ENCODE results near the gene APBB2. TPM values are rescaled to one million over a fixed set of nuclear protein-coding genes. Genes with fewer than 3 reads are reported as not detected.

APBB2 gene
- total RNA-seq, 1 experiment from 2014 or later, result 80.7 TPM

GRCh38 chr4:40934676-40935075 is 279.7 kb downstream of the APBB2 start:
- intact Hi-C loops (cut with micrococcal nuclease; ENCODE audit: unreplicated experiment), result no loop called here
- Mint-ChIP-seq H3K9me3 (ENCODE audit: unreplicated experiment) (no peaks in the 10 kb centered on the region), H3K27me3 (ENCODE audit: insufficient read depth, unreplicated experiment) (no peaks in the 10 kb centered on the region), H3K27ac (ENCODE audit: unreplicated experiment) (no peak overlapping the region), H3K36me3 (ENCODE audit: insufficient read depth, unreplicated experiment) (peaks cover 82% of the 10 kb centered on the region), H3K4me3 (ENCODE audit: unreplicated experiment) (no peak overlapping the region), H3K4me1 (ENCODE audit: low read depth, unreplicated experiment) (peaks cover 12% of the 10 kb centered on the region)
- Histone ChIP-seq H3K4me3 (ENCODE audit: low read depth, low read length) (no peak overlapping the region), H3K27me3 (replicated peaks; ENCODE audit: control insufficient read depth, insufficient read depth, low read length) (no peaks in the 10 kb centered on the region), H3K4me1 (peaks cover 8% of the 10 kb centered on the region), H3K9me3 (no peaks in the 10 kb centered on the region), H3K36me3 (ENCODE audit: control insufficient read depth, insufficient read depth, low read length) (no peaks in the 10 kb centered on the region; the same call in 1 of the 2 replicates)
- ChIA-PET CTCF (no interaction called here), POLR2A (no interaction called here)
- DNase-seq, result no peak
- no TSS peak for BruUV-seq (replicated peaks)
- TF ChIP-seq CTCF (IDR thresholded peaks at IDR 0.05; ENCODE audit: insufficient read depth in 1 of 2, low read depth in 1 of 2, low read length in 1 of 2, severe bottlenecking in 1 of 2, unreplicated experiment in 1 of 2), result no peak

GRCh38 chr4:40933272-40934053 is 280.9 kb downstream of the APBB2 start:
- no peaks in the 10 kb centered on the region for H3K9me3 Mint-ChIP-seq (ENCODE audit: unreplicated experiment)
- intact Hi-C loops (cut with micrococcal nuclease; ENCODE audit: unreplicated experiment), result no loop called here
- peaks cover 8% of the 10 kb centered on the region for H3K4me1 ChIP-seq
- H3K27me3 ChIP-seq (replicated peaks; ENCODE audit: control insufficient read depth, insufficient read depth, low read length), result no peaks in the 10 kb centered on the region
- H3K27ac Mint-ChIP-seq (ENCODE audit: unreplicated experiment), result no peak overlapping the region
- H3K27me3 Mint-ChIP-seq (ENCODE audit: insufficient read depth, unreplicated experiment), result no peaks in the 10 kb centered on the region
- POLR2A ChIA-PET, result no interaction called here
- no peaks in the 10 kb centered on the region for H3K9me3 ChIP-seq
- DNase-seq, result no peak
- BruUV-seq (replicated peaks), result no TSS peak
- no peaks in the 10 kb centered on the region; the same call in none of the 2 replicates for H3K36me3 ChIP-seq (ENCODE audit: control insufficient read depth, insufficient read depth, low read length)
- CTCF ChIA-PET, result no interaction called here
- no peak overlapping the region for H3K4me3 Mint-ChIP-seq (ENCODE audit: unreplicated experiment)
- H3K36me3 Mint-ChIP-seq (ENCODE audit: insufficient read depth, unreplicated experiment), result peaks cover 83% of the 10 kb centered on the region
- H3K4me3 ChIP-seq (ENCODE audit: low read depth, low read length), result no peak overlapping the region
- peaks cover 12% of the 10 kb centered on the region for H3K4me1 Mint-ChIP-seq (ENCODE audit: low read depth, unreplicated experiment)
- no peak for TF ChIP-seq CTCF (IDR thresholded peaks at IDR 0.05; ENCODE audit: insufficient read depth in 1 of 2, low read depth in 1 of 2, low read length in 1 of 2, severe bottlenecking in 1 of 2, unreplicated experiment in 1 of 2)

GRCh38 chr4:40931841-40932240 is 282.5 kb downstream of the APBB2 start:
- TF ChIP-seq CTCF (IDR thresholded peaks at IDR 0.05; ENCODE audit: insufficient read depth in 1 of 2, low read depth in 1 of 2, low read length in 1 of 2, severe bottlenecking in 1 of 2, unreplicated experiment in 1 of 2), result no peak

More at GRCh38 chr4:40931841-40932240, 282.5 kb downstream of the APBB2 start:
- H3K4me1 Mint-ChIP-seq (ENCODE audit: low read depth, unreplicated experiment), result peaks cover 12% of the 10 kb centered on the region
- H3K27ac Mint-ChIP-seq (ENCODE audit: unreplicated experiment), result peak overlapping the region; percentile 7
- Histone ChIP-seq H3K9me3 (no peaks in the 10 kb centered on the region), H3K4me1 (peaks cover 8% of the 10 kb centered on the region), H3K27me3 (replicated peaks; ENCODE audit: control insufficient read depth, insufficient read depth, low read length) (no peaks in the 10 kb centered on the region), H3K36me3 (ENCODE audit: control insufficient read depth, insufficient read depth, low read length) (no peaks in the 10 kb centered on the region; the same call in none of the 2 replicates), H3K4me3 (ENCODE audit: low read depth, low read length) (no peak overlapping the region)
- ChIA-PET CTCF (interaction anchor here (0.7 to 1.1 kb wide), 2 partner anchors 44 to 282 kb away, joined by 5 to 11 read pairs; partner anchors contain the start of gene APBB2), POLR2A (interaction anchor here (1.0 to 1.4 kb wide), 3 partner anchors 282 to 325 kb away, joined by 4 to 6 read pairs (median 5); partner anchors contain the start of genes APBB2 and UCHL1)
- intact Hi-C loops (cut with micrococcal nuclease; ENCODE audit: unreplicated experiment), result no loop called here
- DNase-seq, result no peak
- no TSS peak for BruUV-seq (replicated peaks)
- no peaks in the 10 kb centered on the region for H3K9me3 Mint-ChIP-seq (ENCODE audit: unreplicated experiment)
- no peak overlapping the region for H3K4me3 Mint-ChIP-seq (ENCODE audit: unreplicated experiment)
- peaks cover 90% of the 10 kb centered on the region for H3K36me3 Mint-ChIP-seq (ENCODE audit: insufficient read depth, unreplicated experiment)
- H3K27me3 Mint-ChIP-seq (ENCODE audit: insufficient read depth, unreplicated experiment), result no peaks in the 10 kb centered on the region

All from Caco-2 (cell line).